HEK293T (cell line): ENCODE measurements around the gene AGPAT4.

ENCODE experiments used
- ARNT ChIP-seq: fragments of 450-650 bp; IDR thresholded peaks from 2 replicates; pipeline ENCODE4 v1.6.1; 2017; ENCODE audit warnings: mild to moderate bottlenecking
- BHLHE40 ChIP-seq: fragments of 450-650 bp; IDR thresholded peaks from 2 replicates; pipeline ENCODE4 v1.6.1; 2016; ENCODE audit warnings: mild to moderate bottlenecking, moderate library complexity, borderline replicate concordance
- CTBP1 ChIP-seq: fragments of 450-650 bp; IDR thresholded peaks from 2 replicates; pipeline ENCODE4 v1.6.1; 2016; ENCODE audit warnings: borderline replicate concordance
- ELF4 ChIP-seq: fragments of 450-650 bp; IDR thresholded peaks from 2 replicates; pipeline ENCODE4 v1.6.1; 2017; ENCODE audit warnings: antibody characterized with exemption
- FOXA1 ChIP-seq: fragments of 450-650 bp; IDR thresholded peaks from 2 replicates; pipeline ENCODE4 v1.6.1; 2016; ENCODE audit warnings: mild to moderate bottlenecking
- FOXK2 ChIP-seq: fragments of 450-650 bp; IDR thresholded peaks from 2 replicates; pipeline ENCODE4 v1.6.1; 2016; ENCODE audit warnings: mild to moderate bottlenecking
- FOXM1 ChIP-seq: fragments of 450-650 bp; IDR thresholded peaks from 2 replicates; pipeline ENCODE4 v1.6.1; 2017; ENCODE audit warnings: mild to moderate bottlenecking, borderline replicate concordance
- HDGF ChIP-seq: fragments of 450-650 bp; IDR thresholded peaks from 2 replicates; pipeline ENCODE4 v1.6.1; 2017; ENCODE audit warnings: antibody characterized with exemption, borderline replicate concordance
- NFRKB ChIP-seq: fragments of 450-650 bp; IDR thresholded peaks from 2 replicates; pipeline ENCODE4 v1.6.1; 2016; ENCODE audit warnings: mild to moderate bottlenecking, moderate library complexity
- SP1 ChIP-seq: fragments of 450-650 bp; IDR thresholded peaks from 2 replicates; pipeline ENCODE4 v1.6.1; 2017
- SUZ12 ChIP-seq: fragments of 450-650 bp; IDR thresholded peaks from 2 replicates; pipeline ENCODE4 v1.6.1; 2016; ENCODE audit warnings: mild to moderate bottlenecking
- TF ChIP-seq, protein P1 (sequence below): fragments of 450-650 bp; IDR thresholded peaks from 2 replicates; pipeline ENCODE4 v1.6.1; 2016

DNA sequence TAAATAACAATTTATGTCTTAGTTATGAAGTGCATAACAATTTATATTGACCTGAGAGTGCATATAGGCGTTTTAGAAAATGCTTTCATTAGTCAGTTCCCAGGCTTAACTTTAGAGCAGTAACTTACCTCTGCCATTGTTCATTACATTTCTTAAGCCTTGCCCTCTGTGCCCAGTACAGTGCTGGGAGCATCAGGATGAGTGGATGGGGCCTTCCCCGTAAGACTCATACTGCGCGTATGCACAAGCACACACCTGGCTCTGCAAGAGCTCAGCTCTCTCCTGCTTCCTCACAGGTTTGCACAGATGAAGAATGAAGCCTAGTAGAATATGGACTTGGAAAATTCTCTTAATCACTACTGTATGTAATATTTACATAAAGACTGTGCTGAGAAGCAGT, 157.3 kb downstream of the AGPAT4 start:
- no peak for TF ChIP-seq HDGF
- TF ChIP-seq SUZ12: no peak
- no peak for TF ChIP-seq NFRKB
- no peak for TF ChIP-seq ELF4
- TF ChIP-seq SP1: no peak
- TF ChIP-seq BHLHE40: no peak
- no peak for TF ChIP-seq FOXK2
- TF ChIP-seq FOXM1: no peak
- no peak for TF ChIP-seq ARNT
- TF ChIP-seq, protein P1, sequence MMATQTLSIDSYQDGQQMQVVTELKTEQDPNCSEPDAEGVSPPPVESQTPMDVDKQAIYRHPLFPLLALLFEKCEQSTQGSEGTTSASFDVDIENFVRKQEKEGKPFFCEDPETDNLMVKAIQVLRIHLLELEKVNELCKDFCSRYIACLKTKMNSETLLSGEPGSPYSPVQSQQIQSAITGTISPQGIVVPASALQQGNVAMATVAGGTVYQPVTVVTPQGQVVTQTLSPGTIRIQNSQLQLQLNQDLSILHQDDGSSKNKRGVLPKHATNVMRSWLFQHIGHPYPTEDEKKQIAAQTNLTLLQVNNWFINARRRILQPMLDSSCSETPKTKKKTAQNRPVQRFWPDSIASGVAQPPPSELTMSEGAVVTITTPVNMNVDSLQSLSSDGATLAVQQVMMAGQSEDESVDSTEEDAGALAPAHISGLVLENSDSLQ: no peak
- TF ChIP-seq FOXA1: no peak
- no peak for TF ChIP-seq CTBP1
